ENCODE data around the gene LHX2. TPM values are rescaled to one million over a fixed set of nuclear protein-coding genes. Genes with fewer than 3 reads are reported as not detected.

Gene LHX2
- total RNA-seq, 3 donors from 2014 or later (not counting 1 experiment from before 2014, with no cell fraction given), result not detected

DNA sequence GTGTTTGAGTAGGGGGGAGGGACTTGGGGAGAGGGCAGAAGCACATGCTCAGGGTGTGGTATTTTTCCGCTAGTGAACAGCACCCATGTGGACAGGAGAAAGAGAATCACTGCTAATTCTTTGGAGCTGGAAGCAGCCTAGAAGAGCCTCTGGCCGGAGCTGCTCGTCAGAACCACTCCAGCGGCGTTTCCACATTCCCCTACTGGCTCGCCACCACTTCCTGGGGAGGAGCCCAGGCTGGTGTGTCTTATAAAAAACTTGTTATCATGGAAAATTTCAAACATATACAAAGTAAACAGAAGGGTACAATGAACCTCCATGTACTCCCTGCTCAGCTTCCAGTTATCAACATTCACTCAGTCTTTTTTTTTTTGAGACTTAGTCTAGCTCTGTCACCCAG, 26.7 kb downstream of the LHX2 start:
- Histone ChIP-seq H3K27ac (ENCODE audit: low read length) (no peak overlapping the region), H3K27me3 (ENCODE audit: control insufficient read depth, insufficient read depth, low read length) (peaks cover 16% of the 10 kb centered on the region), H3K4me3 (ENCODE audit: low read length) (no peak overlapping the region), H3K4me1 (ENCODE audit: control insufficient read depth, insufficient read depth, low read length) (peaks cover 9% of the 10 kb centered on the region), H3K36me3 (ENCODE audit: control insufficient read depth, insufficient read depth, low read length) (no peaks in the 10 kb centered on the region), H3K9me3 (ENCODE audit: control insufficient read depth, insufficient read depth, low read length) (no peaks in the 10 kb centered on the region)
- H3K27me3 Mint-ChIP-seq (ENCODE audit: low read depth in 2 of 2), result peaks cover 39 to 43% of the 10 kb centered on the region in 2 donors
- ATAC-seq (no peak), DNase-seq (no peak)
- intact Hi-C loops (cut with micrococcal nuclease), result no loop called here
- H3K27ac Mint-ChIP-seq, result no peak overlapping the region
- H3K36me3 Mint-ChIP-seq, result no peaks in the 10 kb centered on the region
- H3K4me3 Mint-ChIP-seq, result no peak overlapping the region
- TF ChIP-seq, protein P1, sequence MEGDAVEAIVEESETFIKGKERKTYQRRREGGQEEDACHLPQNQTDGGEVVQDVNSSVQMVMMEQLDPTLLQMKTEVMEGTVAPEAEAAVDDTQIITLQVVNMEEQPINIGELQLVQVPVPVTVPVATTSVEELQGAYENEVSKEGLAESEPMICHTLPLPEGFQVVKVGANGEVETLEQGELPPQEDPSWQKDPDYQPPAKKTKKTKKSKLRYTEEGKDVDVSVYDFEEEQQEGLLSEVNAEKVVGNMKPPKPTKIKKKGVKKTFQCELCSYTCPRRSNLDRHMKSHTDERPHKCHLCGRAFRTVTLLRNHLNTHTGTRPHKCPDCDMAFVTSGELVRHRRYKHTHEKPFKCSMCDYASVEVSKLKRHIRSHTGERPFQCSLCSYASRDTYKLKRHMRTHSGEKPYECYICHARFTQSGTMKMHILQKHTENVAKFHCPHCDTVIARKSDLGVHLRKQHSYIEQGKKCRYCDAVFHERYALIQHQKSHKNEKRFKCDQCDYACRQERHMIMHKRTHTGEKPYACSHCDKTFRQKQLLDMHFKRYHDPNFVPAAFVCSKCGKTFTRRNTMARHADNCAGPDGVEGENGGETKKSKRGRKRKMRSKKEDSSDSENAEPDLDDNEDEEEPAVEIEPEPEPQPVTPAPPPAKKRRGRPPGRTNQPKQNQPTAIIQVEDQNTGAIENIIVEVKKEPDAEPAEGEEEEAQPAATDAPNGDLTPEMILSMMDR (IDR thresholded peaks at IDR 0.05), result no peak
- no peaks in the 10 kb centered on the region for H3K9me3 Mint-ChIP-seq
- WGBS (ENCODE audit: insufficient coverage), result 19% methylated on average over 6 of the region's 6 CpGs
- H3K4me1 Mint-ChIP-seq, result peaks cover 0 to 7% of the 10 kb centered on the region in 2 donors

DNA sequence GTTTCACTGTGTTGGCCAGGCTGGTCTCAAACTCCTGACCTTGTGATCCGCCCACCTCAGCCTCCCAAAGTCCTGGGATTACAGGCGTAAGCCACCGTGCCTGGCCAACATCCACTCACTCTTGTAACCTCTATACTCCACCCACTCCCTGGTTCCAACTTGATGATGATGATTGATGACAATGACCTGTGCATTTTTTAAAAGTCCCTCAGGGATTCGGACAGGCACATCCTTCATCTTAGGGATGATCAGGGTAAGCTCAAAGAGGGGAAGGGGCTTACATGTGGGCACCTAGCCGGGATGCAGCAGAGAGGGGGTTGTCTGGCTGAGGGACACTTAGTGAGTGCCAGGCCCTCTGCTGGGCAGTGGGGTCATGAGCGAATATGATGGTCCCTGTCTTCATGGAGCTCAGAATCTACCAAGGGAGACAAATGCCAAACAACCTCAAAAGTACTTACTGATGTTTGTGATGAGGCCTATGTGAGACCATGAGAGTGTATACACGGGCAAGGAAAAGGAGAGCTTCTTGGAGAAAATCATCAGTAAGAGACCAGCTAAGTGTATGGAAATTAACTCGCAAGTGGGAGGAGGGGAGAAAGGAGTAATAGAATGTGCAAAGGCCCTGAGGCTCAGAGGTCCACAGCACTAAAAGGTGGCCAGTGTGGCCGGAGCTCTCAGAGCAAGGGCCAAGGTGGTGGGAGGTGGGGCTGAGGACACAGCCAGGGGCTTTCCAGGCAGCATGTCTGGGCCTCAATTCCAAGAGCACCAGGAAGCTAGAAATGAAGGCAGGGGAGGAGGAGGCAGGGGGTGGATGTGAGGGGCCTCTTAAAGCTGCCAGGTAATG, 27.4 kb downstream of the LHX2 start:
- Mint-ChIP-seq H3K27me3 (ENCODE audit: low read depth in 2 of 2) (peaks cover 34 to 37% of the 10 kb centered on the region in 2 donors), H3K4me1 (peaks cover 0 to 7% of the 10 kb centered on the region in 2 donors), H3K9me3 (no peaks in the 10 kb centered on the region), H3K36me3 (no peaks in the 10 kb centered on the region), H3K4me3 (no peak overlapping the region), H3K27ac (no peak overlapping the region)
- no peak overlapping the region for H3K27ac ChIP-seq (ENCODE audit: low read length)
- no peaks in the 10 kb centered on the region for H3K9me3 ChIP-seq (ENCODE audit: control insufficient read depth, insufficient read depth, low read length)
- no peaks in the 10 kb centered on the region for H3K36me3 ChIP-seq (ENCODE audit: control insufficient read depth, insufficient read depth, low read length)
- ATAC-seq (no peak), DNase-seq (no peak)
- TF ChIP-seq, protein P1 (IDR thresholded peaks at IDR 0.05), result no peak
- peaks cover 13% of the 10 kb centered on the region for H3K27me3 ChIP-seq (ENCODE audit: control insufficient read depth, insufficient read depth, low read length)
- 79% methylated on average over 9 of the region's 9 CpGs for WGBS (ENCODE audit: insufficient coverage)
- H3K4me1 ChIP-seq (ENCODE audit: control insufficient read depth, insufficient read depth, low read length), result peaks cover 9% of the 10 kb centered on the region
- no peak overlapping the region for H3K4me3 ChIP-seq (ENCODE audit: low read length)
- intact Hi-C loops (cut with micrococcal nuclease), result no loop called here

DNA sequence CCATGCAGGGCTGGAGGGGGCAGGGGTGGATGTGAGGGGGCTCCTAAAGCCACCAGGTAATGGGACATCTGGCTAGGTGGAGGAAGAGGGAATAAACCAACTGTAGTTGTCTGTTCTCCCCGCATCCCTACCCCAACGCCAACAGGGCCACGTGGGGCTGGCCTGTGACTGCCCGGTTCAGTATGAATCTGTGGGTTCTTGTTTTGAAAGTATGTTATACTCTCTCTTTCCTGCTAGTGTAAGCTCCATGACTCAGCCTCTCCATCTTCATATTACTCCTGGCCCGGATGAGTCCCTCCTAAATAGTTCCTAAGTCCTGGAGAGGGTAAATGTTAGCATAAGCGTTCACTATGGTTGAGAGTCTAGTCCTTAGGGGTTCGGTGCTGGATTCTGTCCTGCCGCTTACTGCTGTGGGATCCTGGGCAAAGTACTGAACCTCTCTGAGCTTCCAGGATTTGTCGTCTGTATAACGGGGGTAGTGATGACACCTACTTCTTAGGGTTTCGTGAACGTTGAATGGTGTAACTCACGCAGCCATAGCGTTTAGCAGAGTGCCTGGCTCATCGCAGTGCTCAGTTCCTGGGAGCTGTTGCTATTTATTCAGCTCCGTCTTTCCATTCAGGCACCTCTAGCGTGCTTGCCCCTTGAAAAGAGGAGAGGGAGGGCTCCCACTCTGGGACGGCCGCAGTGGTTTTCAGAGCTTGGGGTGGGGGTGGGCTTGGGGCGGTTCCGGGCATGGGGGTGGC, 28.8 kb downstream of the LHX2 start:
- H3K27me3 Mint-ChIP-seq (ENCODE audit: low read depth in 2 of 2), result peaks cover 33 to 47% of the 10 kb centered on the region in 2 donors
- 28% methylated on average over 17 of the region's 21 CpGs for WGBS (ENCODE audit: insufficient coverage)
- peaks cover 15% of the 10 kb centered on the region for H3K27me3 ChIP-seq (ENCODE audit: control insufficient read depth, insufficient read depth, low read length)
- H3K27ac ChIP-seq (ENCODE audit: low read length), result no peak overlapping the region
- no peaks in the 10 kb centered on the region for H3K36me3 Mint-ChIP-seq
- H3K36me3 ChIP-seq (ENCODE audit: control insufficient read depth, insufficient read depth, low read length), result no peaks in the 10 kb centered on the region
- no peak overlapping the region for H3K27ac Mint-ChIP-seq
- ATAC-seq (peak in 1 of 3 donors; percentile 24), DNase-seq (no peak)
- H3K4me1 ChIP-seq (ENCODE audit: control insufficient read depth, insufficient read depth, low read length), result peaks cover 9% of the 10 kb centered on the region
- no peaks in the 10 kb centered on the region for H3K9me3 ChIP-seq (ENCODE audit: control insufficient read depth, insufficient read depth, low read length)
- H3K4me3 Mint-ChIP-seq, result peak overlapping the region; percentile 42
- H3K9me3 Mint-ChIP-seq, result no peaks in the 10 kb centered on the region
- TF ChIP-seq, protein P1 (IDR thresholded peaks at IDR 0.05), result no peak
- no peak overlapping the region for H3K4me3 ChIP-seq (ENCODE audit: low read length)
- intact Hi-C loops (cut with micrococcal nuclease), result loop anchor here (1.0 to 5.0 kb wide), 2 partner anchors 496 to 638 kb away; no protein-coding TSS in a partner anchor
- H3K4me1 Mint-ChIP-seq, result peaks cover 0 to 7% of the 10 kb centered on the region in 2 donors
